HG03159 (cell line): ENCODE measurements around the gene CHCHD4.

Experiments
- ATAC-seq: cut with Tn5 transposase; IDR thresholded peaks from one replicate; pipeline ENCODE4 v1.9.1; 2021; ENCODE audit warnings: mild to moderate bottlenecking, moderate library complexity; ENCODE audit not compliant: unreplicated experiment

CHCHD4 gene

DNA sequence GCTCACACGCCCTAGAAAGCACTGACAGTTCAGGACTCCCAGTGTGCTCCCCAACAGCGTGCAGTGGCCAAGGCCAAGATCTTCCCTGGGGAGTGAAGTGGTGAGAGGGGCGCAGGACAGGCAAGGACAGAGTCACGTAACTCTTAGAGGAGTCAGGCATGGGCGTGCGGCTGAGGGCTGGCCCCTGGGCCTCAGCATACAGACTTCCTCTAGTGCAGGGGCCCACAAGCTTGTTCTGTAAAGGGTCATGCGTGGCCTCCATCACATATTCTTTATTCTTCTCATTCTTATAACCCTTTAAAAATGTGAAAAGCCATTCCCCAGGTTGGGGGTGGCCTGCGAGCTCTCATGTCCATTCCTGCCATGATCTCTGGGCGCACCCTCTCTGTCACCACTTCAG is 25.4 kb upstream of the CHCHD4 start:
- ATAC-seq = no peak

DNA sequence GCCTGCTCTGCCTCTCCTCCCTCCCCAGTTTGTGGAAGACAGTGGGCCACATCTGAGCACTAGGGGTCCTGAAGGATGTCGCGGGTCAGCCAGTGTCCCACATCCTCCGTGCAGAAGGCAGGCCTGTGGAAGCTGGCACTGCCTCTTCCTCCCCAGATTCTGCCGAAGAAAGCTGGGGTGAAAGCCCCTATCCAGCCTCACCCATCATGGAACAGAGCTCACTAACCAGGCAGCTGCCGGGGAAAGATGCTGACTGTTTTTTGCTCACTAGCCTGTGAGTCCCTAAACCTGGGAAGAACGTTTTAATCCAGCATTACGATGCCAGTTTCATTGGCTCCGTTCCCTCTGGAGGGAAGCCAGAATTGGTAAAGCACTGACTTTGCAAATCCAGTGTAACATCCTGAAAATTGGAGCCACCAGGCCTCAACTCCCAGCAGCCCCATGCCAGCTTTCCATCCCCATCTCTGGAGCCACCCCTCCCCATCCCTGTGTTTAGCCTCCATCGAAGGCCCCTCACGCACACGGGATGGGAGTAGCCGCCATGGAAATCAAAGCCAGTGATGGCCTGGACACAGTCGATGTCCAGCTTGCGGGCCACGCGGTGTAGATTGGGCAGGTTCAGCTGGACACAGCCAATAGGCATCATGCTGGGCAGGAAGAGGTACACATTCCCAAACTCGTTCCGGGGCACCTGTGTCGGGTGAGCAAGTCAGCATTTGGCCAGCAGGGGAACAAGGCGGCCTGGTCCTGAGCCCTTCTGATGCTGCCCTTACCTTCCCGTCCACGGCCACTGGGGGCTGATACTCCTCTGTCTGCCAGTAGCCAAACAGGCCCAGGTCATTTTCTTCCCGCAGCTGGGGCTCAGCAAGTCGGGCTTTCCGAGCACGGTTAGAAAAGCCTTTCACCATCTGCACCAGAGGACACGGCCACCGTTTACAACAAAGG is 23.6 kb upstream of the CHCHD4 start:
- no peak for ATAC-seq

DNA sequence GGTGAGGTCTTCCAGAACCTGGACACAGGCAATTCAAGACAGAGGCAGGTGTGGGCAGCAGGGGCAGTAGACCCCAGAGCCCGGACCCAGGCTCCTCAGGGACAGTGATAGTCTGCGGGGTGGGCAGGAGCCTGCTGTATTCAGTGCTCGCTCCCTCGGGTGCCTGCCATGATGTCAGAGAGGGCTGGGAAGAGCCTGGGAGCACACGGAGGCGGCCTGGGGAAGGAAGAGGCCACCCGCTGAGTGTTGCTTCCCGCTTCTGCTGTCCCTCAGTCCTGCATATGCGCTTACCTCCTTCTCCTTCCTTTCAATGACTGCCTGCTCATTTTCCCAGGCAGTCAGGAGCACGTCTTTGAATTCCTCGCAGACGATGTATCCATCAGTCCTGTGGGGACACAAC is 22.9 kb upstream of the CHCHD4 start:
- ATAC-seq = no peak

DNA sequence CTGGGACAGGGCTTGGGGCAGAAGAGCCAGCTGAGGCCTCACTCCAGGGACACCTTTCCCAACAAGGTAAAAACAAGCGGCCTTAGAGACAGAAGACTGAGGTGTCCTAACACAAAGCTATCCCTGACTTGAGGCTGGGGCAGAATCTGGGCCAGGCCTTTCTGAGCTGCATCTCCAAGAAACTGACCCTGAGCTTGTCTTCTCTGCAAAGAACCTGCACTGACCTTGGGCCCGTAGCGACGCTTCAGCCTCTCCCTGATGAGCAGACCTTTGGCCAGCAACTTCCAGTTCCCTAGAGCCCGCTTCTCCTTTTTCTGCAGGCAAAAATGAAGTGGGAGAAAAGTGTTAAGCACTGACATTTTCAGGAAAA is 22.4 kb upstream of the CHCHD4 start:
- ATAC-seq = no peak

DNA sequence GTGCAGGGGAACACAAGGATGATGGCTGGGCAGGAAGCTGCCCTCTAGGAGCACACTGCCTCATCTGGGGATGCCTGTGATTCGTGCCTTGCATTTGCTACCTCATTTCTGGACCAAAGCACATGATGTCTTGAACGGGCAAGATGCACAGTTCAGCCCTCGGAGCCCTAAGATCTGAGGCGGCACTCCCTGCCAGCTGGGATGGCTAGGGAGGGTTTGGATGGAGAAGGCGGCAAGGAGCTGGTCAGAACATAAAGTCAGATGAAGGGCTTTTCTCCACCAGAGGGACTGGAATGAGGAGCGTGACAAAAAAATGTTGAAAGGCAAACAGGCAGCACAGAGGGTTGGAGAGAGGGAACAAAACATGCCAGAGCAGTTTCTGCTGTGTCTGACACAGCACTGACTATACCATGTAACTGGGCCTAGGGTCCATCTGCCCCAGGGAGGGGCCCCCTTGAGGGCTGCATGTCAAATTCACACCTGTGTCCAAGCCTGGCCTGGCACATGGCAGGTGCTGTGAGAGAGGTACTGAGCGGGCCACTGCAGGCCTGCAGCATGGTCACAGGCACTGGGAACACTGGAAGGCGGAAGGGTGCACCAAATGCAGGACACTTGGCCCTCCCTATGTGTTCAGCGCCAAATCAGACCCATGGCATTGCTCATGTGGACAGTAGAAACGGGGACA is 21.9 kb upstream of the CHCHD4 start:
- ATAC-seq = no peak

DNA sequence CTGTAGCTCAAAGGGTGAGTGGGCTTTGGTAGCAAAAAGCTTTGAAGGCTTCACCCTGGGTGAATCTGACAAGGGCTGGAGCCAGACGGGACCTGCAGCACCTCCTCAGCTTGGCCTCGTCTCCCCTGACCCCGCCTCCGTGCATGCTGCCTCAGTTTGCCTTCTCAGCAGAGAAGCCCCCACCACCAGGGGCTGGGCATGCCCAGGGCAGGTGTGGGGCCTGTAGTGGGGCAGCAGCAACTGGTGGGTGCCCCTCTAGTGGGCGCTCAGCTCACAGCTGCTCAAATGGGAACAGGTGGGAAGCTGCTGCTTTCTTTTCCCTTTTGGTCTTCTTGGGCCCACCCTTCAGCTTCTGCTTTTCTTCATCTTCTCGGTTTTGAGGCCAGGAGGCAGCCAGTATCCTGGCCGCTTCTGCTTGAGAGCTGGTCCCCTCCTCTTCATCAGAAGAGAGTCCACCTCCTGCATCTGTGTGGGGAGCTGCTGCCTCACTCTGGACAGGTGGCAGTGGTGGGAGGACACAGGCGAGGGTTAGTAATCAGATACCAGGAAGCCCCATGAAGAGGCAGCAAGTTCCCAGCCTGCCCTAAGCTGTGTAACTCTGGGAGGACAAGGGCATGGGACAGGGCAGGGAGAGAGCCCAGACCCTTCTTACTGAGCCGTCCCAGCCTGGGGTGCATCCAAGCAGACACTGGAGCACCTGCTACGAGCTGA is 21.2 kb upstream of the CHCHD4 start:
- ATAC-seq = no peak

DNA sequence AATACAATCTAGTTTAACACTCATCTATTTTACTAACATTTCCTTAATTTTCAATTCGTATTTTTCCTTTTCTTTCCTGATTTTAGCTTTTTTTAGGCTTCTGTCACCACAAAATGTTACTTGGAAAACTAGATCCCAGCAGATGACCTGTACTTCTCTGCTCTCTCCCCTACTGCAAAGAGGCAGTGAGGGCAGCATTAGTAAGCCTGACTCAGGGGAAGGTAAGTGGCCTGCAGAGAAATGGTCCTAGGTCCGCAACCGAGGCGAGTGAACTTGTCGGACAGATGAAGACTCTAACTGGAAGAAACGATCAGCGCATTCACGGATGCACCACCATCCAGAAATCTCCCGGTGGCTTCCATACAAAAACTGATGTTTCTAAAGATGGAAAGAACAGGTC is 20.6 kb upstream of the CHCHD4 start:
- ATAC-seq = no peak

DNA sequence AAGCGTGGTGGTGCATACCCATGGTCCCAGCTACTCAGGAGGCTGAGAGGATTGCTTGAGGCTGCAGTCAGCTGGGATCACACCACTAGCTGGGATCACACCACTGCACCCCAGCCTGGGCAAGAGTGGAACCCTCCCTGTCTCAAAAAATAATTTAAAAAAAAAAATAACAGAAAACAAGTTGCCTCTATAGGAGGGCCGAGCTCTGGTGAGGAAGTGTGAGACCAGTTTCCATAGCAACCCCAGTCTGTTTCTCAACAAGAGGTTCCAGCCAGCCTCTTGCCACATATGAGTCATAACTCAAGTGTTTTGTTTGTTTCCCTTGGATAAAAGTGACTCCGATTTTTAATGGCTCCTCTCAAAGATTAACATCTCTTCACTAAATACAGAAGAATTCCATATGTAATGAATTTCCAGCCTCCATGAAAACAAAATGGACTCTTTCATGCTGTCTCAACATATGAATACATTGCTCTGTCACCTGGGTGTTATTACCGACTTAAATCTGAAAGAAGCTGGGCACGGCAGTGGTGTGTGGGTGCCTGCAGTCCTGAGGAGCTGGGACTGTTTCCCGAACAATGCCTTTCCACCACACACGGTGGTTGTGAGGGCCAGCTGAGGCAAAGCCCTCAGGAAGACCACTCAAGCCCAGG is 19.9 kb upstream of the CHCHD4 start:
- ATAC-seq = peak; percentile 93

DNA sequence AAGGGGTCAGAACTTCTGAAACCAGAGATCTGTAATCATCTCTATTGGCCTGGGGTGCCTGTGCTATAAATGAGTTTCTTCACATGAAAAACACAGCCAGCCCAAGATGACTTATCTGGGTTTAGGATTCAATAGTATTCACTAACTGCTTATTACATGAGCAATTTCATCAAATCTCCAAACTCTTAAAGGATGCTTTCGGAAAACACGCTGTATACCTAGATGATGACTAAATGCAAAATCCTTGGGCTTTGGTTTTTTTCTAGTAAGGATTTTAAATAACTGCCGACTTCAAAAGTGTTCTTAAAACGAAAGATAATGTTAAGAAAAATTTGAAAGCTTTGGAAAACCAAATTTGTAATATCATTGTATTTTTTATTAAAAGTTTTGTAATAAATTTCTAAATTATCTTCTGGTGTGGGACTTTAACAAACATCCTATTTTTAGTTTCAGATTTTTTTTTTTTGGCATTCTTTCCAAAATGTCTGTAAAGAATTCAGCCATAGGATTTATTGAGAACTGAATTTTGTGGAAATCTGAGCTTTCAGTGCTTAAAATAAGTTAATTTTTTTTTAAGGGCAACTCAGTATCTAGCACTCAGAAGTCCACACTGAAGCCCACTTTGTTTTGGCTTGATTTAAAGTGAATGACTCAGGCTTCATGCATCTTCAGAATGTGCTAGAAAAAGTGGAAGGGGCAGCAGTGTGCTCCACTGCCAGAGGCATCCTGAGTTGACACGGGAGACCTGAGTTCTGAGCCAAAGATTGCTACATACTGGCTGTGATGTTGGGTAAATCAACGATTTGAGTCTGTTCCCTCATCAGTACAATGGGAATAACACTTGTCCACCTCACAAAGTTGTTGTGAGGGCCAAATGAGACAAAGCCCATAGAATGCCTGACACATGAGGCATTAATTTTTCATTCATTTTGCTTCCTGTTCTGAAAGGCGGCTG is 18.9 kb upstream of the CHCHD4 start:
- no peak for ATAC-seq

DNA sequence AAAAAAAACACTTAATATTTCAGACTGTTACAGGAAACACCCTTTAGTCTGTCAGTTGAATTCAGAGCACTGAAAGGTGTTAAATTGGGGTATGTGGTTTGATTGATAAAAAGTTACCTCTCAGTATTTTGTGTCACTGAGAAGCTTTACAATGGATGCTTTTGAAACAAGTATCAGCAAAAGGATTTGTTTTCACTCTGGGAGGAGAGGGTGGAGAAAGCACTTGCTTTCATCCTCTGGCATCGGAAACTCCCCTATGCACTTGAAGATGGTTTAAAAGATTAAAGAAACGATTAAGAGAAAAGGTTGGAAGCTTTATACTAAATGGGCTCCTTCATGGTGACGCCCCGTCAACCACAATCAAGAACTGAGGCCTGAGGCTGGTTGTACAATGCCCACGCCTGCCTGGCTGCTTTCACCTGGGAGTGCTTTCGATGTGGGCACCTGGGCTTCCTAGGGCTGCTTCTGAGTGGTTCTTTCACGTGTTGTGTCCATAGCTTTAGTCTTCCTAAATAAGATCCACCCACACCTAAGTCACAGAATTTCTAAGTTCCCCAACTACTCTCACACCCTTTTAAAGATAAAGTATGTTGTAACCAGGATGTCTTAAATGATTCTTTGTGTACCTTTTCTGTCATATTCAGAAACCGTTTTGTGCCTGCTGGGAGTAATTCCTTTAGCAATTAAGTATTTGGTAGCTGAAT is 18.0 kb upstream of the CHCHD4 start:
- ATAC-seq = no peak

DNA sequence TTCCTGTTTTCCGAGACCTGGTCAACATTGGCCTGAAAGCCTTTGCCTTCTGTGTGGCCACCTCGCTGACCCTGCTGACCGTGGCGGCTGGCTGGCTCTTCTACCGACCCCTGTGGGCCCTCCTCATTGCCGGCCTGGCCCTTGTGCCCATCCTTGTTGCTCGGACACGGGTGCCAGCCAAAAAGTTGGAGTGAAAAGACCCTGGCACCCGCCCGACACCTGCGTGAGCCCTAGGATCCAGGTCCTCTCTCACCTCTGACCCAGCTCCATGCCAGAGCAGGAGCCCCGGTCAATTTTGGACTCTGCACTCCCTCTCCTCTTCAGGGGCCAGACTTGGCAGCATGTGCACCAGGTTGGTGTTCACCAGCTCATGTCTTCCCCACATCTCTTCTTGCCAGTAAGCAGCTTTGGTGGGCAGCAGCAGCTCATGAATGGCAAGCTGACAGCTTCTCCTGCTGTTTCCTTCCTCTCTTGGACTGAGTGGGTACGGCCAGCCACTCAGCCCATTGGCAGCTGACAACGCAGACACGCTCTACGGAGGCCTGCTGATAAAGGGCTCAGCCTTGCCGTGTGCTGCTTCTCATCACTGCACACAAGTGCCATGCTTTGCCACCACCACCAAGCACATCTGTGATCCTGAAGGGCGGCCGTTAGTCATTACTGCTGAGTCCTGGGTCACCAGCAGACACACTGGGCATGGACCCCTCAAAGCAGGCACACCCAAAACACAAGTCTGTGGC is 17.1 kb upstream of the CHCHD4 start:
- ATAC-seq = no peak

DNA sequence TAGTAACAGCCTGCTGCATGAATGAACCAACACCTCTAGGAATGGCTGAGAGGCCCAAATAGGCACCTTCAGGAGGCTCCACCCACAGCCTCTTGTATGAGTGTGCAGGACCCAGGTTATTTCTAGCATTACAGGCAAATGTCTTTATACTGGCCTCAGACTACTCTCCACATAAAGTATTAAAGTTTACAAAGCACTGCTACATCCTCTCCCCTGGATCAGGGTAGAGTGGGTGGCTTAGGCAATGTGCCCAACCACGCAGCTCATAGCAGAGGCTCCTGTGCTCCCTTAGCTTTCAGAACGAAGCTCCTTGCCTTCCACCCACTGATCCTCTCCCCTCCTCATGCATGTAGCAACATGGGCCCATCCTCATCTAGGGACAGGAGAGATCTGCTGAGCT is 16.5 kb upstream of the CHCHD4 start:
- no peak for ATAC-seq

DNA sequence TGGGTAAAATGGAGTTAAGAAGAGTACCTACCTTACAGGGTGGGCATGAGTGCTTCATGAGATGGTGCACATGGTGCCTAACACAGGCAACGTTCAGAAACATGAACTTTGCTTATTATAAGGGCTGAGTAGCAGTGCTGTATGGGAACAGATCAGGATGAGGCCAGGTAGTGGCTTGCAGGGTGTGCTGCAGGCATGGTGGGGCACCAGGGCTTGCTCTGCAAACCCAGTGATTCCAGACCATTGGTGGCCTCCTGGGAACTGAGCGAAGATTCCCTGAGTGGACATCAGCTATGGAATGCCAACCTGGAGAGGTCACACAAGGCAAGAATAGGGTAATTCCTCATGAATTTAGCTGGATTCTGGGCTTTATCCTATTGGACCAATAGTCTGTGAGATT is 16.0 kb upstream of the CHCHD4 start:
- ATAC-seq = no peak

DNA sequence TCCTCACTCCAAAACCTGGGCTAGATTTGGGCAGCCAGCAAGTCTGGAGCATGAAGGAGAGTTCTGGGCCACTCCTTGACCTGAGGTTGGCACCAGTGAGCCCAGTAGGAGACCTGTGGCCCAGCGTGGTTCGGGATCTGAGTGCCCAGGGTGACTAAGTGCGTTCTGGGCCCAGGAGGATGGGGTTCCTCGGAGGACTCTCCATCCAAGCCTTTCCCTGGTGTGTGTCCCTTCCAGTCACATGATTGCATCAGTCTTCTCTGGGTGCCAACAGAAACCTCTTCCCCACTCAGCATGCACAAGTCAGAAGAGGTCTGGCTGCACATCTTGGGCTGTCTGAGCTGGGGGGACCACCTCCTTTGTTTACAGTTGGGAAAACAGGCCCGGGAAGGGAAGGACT is 15.1 kb upstream of the CHCHD4 start:
- ATAC-seq = no peak

DNA sequence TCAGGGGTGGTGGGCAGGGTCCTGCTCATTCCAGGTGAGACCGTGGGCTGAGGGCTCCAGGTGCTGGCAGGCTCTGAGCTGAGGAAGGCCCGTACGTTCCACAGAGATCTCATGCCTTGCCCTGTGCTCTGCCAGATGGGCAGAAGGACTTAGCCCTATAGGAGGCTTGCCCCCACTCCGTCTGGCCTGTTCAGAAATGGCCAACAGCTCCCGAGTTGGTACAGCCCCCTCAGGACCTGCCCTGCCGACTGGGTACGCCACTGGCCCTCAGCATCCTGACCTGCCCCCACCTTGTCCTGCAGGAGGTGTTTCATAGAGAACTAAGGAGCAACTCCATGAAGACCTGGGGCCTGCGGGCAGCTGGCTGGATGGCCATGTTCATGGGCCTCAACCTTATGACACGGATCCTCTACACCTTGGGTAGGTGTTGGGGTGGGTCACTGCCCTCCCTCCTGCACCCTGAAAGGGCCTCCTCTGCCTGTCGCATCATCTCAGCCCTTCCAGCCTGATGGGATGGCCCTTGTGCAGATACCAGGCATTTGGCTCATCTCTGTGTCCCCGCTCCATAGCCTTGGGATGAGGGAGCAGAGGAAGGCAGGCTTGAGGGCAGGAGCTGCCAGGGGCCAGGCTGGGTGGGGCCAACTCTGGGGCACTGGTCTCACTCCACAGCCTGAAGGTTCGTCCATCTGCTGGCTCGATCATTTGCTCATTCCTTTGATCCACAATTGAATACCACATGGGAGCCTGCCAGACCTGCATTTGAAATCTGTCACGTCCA is 14.4 kb upstream of the CHCHD4 start:
- ATAC-seq = no peak

DNA sequence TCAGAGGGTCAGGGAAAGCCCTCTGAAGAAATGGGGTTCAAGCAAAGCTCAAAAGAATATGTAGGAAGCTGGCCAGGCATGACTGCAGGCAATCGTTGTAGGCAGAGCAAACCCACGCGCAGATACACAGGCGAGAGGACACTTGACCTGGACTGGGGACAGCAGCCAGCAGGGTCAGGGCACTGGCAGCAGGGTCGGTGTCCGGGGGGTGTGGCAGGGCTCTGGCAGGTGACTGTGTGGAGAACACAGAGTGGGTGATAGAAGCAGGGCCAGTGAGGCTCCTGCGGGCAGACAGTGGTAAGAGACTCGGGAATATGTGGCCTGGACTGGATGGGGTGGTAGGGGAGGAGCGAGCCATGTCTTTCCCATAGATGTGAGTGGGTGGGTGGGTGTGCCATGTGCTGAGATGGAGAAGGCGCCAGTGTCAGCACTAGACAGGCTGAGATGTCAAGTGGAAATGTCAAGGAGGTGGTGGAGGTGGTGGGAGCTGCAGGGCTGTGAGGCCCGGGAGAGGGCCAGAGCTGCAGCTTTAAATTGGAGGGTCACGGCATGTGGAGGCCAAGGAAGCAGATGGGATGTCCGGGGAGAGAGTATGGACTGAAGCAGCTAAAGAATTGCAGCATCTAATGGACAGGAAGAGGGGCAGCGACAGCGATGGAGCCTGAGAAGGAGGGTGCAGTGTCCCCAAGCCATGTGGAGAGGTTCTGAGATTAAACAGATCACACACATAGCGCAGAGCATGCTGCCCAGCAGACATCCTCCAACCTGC is 13.6 kb upstream of the CHCHD4 start:
- ATAC-seq = no peak

DNA sequence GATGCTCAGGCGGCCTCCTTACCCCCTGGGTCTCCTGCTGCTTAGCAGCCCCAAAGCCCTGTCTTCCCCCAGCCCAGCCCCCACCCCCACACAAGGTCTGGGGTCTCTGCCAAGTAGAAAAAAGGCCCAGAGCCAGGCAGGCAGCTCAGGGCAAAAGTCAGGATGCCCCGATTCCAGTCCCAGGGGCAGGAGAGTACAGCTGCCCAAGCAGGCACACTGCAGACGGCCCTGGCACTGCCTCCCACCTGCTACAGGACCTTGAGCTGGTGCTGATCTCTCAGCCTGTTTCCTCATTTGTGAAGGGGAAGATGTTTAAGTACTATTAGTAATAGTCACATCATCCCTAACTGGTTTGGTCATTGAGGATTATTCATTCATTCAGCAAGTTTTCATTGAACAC is 12.8 kb upstream of the CHCHD4 start:
- ATAC-seq = no peak
